GM19438 (cell line): Measurements from ENCODE around the gene HIF1A.

ENCODE experiments used
- ATAC-seq: cut with Tn5 transposase; IDR thresholded peaks from one replicate; pipeline ENCODE4 v1.9.1; 2021; ENCODE audit warnings: low read depth; ENCODE audit not compliant: unreplicated experiment

HIF1A gene

GRCh38 chr14:61769893-61770292, 74.6 kb downstream of the HIF1A start:
- no peak for ATAC-seq

DNA sequence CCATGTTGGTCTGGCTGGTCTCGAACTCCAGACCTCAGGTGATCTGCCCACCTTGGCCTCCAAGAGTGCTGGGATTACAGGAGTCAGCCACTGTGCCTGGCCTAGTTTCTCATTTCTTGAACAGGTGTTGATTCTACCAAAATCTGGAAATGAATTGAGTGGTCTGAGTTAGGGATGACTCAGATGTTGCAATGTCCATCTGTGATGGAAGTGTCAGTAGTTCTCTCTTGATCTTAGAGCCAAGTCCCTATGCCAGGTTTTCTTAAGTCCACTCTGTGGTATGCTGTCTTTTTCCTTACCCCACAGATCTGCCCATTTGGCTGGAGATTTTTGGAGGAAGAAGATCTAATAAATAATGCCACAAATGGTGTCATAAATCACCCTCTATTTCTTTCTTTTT, 79.5 kb downstream of the HIF1A start:
- ATAC-seq = no peak

DNA sequence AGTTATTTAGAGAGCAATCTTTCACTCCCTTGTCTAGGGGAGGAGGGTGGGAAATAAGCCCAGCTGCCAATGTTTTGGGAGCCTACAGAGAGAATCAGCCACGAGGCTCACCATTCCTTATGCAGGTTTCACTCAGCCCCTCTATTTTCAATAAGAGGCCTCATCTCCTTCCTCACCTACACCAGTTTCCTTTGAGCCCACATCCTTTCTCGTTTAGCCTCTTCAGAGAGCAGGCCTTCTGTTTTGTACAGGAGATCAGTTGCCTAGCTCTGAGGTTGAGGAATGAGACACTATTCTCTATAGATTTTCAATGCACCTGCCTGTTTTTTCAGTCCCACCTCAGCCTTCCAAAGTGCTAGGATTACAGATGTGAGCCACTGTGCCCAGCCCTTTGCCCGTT, 84.8 kb downstream of the HIF1A start:
- ATAC-seq = peak; percentile 92

- ATAC-seq = no peak
Observed at GRCh38 chr14:61797309-61797708, 102.0 kb downstream of the HIF1A start.
